ENCODE data around the gene GNAT1.

DNA sequence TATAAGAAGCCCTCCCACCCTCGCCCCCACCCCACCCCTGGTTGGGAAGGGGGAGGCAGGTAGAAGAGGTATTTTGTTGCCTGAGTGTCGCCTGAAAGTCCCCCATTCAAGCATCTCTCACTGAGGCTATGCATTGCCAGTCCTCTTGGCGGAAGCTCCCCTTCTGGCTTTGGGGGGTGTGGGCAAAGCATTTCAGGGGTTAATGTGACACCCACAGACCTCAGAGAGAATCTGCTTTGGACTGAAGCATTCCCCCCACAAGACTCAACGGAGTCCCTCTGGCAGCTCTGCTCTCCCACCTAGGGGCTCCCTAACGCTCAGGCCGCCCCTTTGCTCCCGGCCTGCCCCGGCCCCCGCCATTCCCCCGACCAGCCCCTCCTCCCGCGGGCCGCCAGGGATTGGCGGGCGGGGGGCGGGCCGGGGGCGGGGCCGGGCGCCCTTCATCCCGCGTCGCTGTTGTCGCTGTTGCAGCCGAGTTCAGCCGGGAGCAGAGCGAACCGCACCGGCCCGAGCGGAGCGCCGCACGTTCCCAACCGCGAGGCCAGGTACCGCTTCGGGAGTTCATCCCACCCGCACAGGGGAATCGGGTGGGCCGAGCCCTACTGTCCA, 13.5 kb downstream of the GNAT1 start, which contains the start of gene SLC38A3:
- TF ChIP-seq CTCF (IDR thresholded peaks at IDR 0.05; ENCODE audit: insufficient read depth, low read length, poor library complexity, severe bottlenecking) (no peak), EZH2phosphoT487 (conservative IDR thresholded peaks at IDR 0.05; ENCODE audit: low read length) (no peak)

All from SU-DHL-6 (cell line).